Activated CD8-positive, alpha-beta memory T cell treated with anti-CD3 and anti-CD28 coated beads for 1 hour (primary cell): ENCODE results near the gene GPN2.
"Not testable (repeated sequence)": the region's sequence is repeated elsewhere in the genome, so short reads cannot be mapped to it uniquely, and the experiment has no call there.

ENCODE experiments used
- DNase-seq, 2 donors: peaks; one replicate each; pipeline ENCODE4 v3.0.0-alpha.2; 2020; ENCODE audit warnings: low read depth in 1 of 2; ENCODE audit errors: extremely low read depth in 1 of 2

Gene GPN2

DNA sequence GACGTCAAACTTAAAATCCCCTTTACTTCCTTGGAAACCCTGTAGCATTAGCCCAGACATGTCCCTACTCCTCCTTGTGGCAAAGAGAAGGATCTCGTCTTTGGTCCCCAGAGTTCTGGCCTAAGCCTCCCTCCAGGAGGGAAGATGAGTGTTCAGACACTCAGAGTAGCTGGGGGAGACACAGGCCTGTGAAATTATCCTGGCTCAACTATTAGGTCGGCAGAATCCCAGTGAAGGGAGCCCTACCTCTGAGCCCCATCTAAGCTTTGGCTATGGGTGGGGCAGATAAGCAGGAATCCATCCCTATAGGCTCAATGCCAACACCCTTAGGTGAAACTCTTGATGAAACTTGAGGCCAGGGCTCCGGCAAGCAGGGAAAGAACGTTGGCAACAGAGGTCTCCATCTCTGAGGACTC lies 28.8 kb downstream of the GPN2 start:
- DNase-seq = no peak

GRCh38 chr1:26858891-26859640 lies 31.0 kb downstream of the GPN2 start:
- DNase-seq = no peak

DNA sequence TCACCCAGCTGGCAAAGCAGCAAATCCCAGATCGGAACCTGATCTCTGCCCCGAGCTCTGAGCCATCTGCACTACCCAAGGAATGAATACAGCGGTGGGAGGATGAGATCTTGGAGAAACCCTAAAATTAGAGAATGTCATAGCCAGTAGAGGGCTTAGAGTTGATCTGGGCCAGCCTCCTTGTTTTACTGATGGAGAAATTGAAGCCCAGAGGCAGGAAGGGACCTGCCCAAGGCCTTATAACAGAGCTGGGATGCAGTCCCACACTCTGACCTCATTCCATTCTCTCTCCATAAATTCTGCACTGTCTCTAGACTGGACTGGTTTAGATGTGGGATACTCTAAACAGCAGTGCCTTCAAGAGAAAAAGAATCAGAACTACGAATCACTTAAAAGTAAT lies 31.9 kb downstream of the GPN2 start:
- no peak for DNase-seq

- DNase-seq = no peak
Observed at GRCh38 chr1:26857473-26858060, 32.5 kb downstream of the GPN2 start.

DNA sequence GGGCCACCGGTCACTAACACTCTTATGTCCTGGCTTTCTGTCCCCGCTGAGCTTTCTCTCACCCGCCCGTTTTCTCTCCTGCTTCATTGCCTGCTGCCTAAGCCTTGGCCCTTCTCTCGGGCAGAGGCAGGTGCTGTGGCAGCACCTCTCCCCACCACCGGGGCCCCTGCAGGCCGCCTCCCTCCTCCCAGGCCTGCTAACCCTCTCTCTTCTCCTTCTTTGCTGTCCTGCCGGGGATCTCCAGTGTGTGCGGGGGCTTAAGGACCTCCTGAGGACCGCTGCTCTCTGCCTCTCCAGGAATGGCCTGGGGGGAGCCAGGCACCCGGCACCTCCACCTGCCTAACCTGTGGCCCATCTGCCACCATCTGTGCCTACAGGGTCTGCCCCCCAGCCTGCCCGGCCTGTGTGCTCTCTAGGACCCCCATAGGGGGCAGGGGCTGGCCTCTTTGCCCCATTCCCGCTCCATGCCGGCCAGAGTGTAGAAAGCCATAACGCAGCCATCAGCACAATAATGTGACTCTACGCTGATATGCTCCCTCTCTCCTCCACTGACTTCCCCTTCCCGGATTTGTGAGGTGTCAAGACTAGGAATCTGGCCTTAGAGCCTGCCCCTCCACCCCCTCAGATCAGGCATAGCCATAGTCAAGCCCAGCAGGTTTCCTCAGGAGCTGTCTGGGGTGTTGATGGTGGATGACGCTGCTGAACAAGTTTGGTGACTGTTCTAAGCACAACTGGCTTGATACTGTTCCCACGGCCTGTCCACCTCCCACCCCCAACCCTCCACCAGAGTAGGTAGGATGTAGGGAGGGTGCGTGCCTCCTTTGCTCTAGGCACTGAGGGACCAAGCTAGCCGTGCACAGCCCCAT lies 33.2 kb downstream of the GPN2 start:
- DNase-seq = no peak

- no peak for DNase-seq
Observed at GRCh38 chr1:26856181-26856580, 33.9 kb downstream of the GPN2 start.

DNA sequence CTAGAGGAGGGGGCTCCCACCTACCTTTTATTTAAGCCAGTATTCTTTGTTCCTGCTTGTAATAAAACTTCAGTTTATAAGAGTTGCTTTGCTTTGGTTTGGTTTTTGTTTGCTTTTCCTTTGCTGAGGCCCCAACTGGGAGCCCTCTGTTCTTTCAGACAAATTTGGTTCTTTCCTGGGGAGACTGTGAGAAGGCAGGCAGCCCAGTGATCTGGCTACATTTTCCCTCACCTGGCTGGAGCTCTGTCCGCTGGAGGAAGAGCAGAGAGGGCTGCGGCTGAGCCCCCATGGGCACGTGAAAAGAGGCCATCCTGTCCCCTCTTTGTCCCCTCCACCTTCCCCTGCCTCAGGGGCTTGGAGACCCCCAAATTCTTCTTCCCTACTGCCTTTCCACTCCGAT lies 34.4 kb downstream of the GPN2 start:
- no peak for DNase-seq

DNA sequence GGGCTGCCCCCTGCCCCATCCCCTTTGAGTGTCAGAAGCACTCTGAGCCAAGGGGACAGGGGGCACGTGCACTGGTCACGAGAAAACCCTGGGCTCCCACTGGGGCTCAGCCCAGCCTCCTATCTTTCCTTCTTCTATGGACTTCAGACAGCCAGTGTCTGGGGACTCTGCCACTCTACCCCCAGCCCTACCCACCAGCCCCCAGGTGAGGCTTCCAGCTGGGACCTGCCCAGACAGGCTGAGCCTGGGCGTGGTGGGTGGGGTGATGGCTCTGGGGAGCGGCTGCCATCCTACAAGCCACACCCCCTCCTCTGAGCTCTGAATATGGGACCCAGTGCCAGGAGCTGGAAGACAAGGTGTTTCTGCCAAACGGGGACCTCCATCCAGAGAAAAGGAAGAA lies 35.2 kb downstream of the GPN2 start:
- no peak for DNase-seq

GRCh38 chr1:26853600-26853999 lies 36.5 kb downstream of the GPN2 start:
- no peak for DNase-seq

DNA sequence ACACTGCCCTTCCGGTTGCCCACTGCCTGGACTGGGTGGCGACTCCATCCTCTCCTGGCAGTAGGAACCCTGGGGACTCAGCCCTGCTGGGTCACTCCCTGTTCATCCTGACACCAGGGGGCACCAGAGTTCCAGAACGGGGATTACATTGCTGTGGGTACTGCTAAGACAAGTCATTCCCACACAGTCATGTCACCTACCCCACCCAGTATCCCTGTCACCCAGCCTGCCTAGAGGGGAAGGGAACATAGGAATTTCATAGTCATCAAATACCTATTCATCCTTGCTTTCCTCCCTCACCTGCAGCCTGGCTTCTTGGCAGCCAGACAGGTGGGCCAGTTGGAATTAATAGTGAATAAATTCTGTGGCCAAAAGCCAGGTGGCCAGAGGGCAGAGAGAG lies 36.9 kb downstream of the GPN2 start:
- DNase-seq = peak; percentile 62 to 75

GRCh38 chr1:26852701-26853100 lies 37.4 kb downstream of the GPN2 start:
- no peak for DNase-seq

- DNase-seq = no peak
Observed at GRCh38 chr1:26851106-26851684, 38.9 kb downstream of the GPN2 start.

GRCh38 chr1:26848941-26849774 lies 40.9 kb downstream of the GPN2 start:
- DNase-seq = no peak

DNA sequence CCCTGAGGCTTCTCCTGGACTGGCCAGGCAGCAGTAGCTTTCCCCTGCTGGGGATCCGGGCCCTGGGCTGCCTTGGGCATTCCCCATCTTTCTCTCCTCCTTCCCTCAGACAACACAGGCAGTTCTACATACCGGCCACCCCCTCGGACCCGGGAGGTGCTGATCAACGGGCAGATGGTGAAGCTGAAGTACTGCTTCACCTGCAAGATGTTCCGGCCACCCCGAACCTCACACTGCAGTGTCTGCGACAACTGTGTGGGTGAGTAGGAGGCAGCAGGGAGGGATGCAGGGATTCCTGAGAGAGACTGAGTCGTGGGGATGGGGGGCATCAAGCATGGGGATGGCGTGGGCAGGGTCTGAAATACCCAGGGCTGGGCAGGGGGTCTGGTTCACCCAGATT lies 41.6 kb downstream of the GPN2 start:
- no peak for DNase-seq

- DNase-seq = not testable (repeated sequence)
Observed at GRCh38 chr1:26847826-26848225, 42.3 kb downstream of the GPN2 start.

DNA sequence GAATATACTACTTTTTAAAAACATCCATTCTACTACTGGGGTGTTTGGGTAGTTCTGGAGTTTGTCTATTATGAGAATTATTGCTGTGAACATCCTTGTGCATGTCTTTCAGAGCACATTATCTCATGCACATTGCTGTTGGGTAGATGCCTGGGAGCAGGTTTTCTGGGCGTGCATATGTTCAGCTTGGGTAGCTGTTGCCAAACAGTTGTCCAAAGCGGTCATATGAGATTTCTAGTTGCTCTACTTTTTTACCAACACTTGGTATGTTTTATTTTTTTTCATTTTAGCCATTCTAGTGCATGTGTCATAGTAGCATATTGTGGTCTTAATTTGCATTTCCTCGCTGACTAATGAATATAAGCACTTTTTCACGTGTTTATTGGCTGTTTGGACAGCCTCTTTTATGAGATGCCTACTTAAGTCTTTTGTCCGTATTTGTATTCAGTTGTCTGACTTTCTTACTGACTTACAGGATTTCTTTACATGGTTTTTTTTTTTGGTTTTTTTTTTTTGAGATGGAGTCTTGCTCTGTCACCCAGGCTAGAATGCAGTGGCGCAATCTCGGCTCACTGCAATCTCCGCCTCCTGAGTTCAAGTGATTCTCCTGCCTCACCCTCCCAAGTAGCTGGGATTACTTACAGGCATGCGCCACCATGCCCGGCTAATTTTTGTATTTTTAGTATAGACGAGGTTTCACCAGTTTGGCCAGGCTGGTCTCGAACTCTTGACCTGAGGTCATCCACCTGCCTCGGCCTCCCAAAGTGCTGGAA lies 45.5 kb downstream of the GPN2 start:
- no peak for DNase-seq

GRCh38 chr1:26839779-26840178 lies 50.3 kb downstream of the GPN2 start:
- DNase-seq = no peak

DNA sequence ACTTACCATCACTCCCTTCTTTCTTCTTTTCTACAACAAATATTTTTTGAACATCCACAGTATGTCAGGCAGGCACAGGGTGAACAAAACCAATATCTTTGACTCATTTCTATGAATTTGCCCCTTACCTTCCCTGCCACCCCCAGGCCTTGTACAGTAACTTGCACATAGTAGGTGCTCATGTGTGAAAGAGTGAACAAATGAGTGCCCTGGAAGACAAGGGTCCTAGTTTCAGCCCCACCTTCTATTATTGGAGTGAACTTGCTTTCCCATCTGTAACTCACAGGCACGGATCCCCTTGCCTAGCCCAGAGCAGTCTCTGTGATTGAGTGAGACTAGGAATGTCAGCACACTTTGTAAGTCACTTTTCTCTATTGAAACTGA lies 50.8 kb downstream of the GPN2 start:
- DNase-seq = no peak

GRCh38 chr1:26838474-26839338 lies 51.4 kb downstream of the GPN2 start:
- no peak for DNase-seq
